HG03439 (cell line): ENCODE measurements around the gene PLAC9.

Experiments used
- ATAC-seq: cut with Tn5 transposase; IDR thresholded peaks from one replicate; pipeline ENCODE4 v1.9.1; 2021; ENCODE audit warnings: mild to moderate bottlenecking, moderate library complexity; ENCODE audit not compliant: unreplicated experiment

The PLAC9 gene

GRCh38 chr10:80159166-80159873 lies 26.8 kb downstream of the PLAC9 start:
- no peak for ATAC-seq

GRCh38 chr10:80160361-80161320 lies 28.1 kb downstream of the PLAC9 start:
- ATAC-seq = no peak

- ATAC-seq = no peak
Measured at GRCh38 chr10:80161321-80162083, 29.0 kb downstream of the PLAC9 start.

- ATAC-seq = no peak
Measured at GRCh38 chr10:80163741-80164341, 31.3 kb downstream of the PLAC9 start.

GRCh38 chr10:80164596-80164995 lies 32.1 kb downstream of the PLAC9 start:
- no peak for ATAC-seq

GRCh38 chr10:80165173-80165572 lies 32.6 kb downstream of the PLAC9 start:
- ATAC-seq = no peak

GRCh38 chr10:80166581-80167470 lies 34.3 kb downstream of the PLAC9 start:
- ATAC-seq = no peak

- no peak for ATAC-seq
Measured at GRCh38 chr10:80167471-80168161, 35.1 kb downstream of the PLAC9 start.

- ATAC-seq = no peak
Measured at GRCh38 chr10:80168162-80168511, 35.6 kb downstream of the PLAC9 start.

GRCh38 chr10:80168679-80169380 lies 36.3 kb downstream of the PLAC9 start:
- no peak for ATAC-seq

GRCh38 chr10:80170026-80170425 lies 37.5 kb downstream of the PLAC9 start:
- no peak for ATAC-seq

- ATAC-seq = no peak
Measured at GRCh38 chr10:80170641-80171040, 38.1 kb downstream of the PLAC9 start.

GRCh38 chr10:80171248-80171660 lies 38.7 kb downstream of the PLAC9 start:
- ATAC-seq = no peak

GRCh38 chr10:80172896-80173295 lies 40.4 kb downstream of the PLAC9 start:
- no peak for ATAC-seq

GRCh38 chr10:80173466-80173865 lies 40.9 kb downstream of the PLAC9 start:
- no peak for ATAC-seq

GRCh38 chr10:80174641-80175395 lies 42.3 kb downstream of the PLAC9 start:
- ATAC-seq = no peak

GRCh38 chr10:80176526-80176925 lies 44.0 kb downstream of the PLAC9 start:
- ATAC-seq = no peak
